Left lung (tissue), 14 donors: Measurements from ENCODE around the gene ADRA2A. TPM values are rescaled to one million over a fixed set of nuclear protein-coding genes. Genes with fewer than 3 reads are reported as not detected.
A peak's percentile ranks its signal among the peaks of the same experiment; 100 is the strongest.

Experiments
- ATAC-seq: fragments of 200-7000 bp; cut with Tn5 transposase; one replicate; pipeline ENCODE4 v1.9.1; 2020; ENCODE audit warnings: moderate library complexity
- DNase-seq, 4 donors: peaks; one replicate each; pipeline ENCODE4 v3.0.0-alpha.2; 2013 to 2020
- H3K27ac ChIP-seq, 2 donors: fragments of 200-600 bp; sonication (generic) in 1 of 2; one replicate each; pipeline versions ENCODE4 v1.5.0 to v1.8.0; 2020 to 2021
- H3K27me3 ChIP-seq, 2 donors: fragments of 200-600 bp; sonication (generic) in 1 of 2; one replicate each; pipeline versions ENCODE4 v1.5.0 to v1.8.0; 2020 to 2021
- H3K36me3 ChIP-seq, 2 donors: fragments of 200-600 bp; sonication (generic) in 1 of 2; one replicate each; pipeline versions ENCODE4 v1.5.0 to v1.8.0; 2020 to 2021
- H3K4me1 ChIP-seq, 2 donors: fragments of 200-600 bp; one replicate each; pipeline ENCODE4 v1.8.0; 2021
- H3K4me3 ChIP-seq, 2 donors: fragments of 200-600 bp; sonication (generic) in 1 of 2; one replicate each; pipeline versions ENCODE4 v1.5.0 to v1.8.0; 2020 to 2021; ENCODE audit warnings: mild to moderate bottlenecking in 1 of 2
- H3K9me3 ChIP-seq, 2 donors: fragments of 200-600 bp; sonication (generic) in 1 of 2; one replicate each; pipeline versions ENCODE4 v1.5.0 to v1.8.0; 2020 to 2021
- CTCF ChIP-seq, 2 donors: fragments of 200-600 bp; sonication (generic) in 1 of 2; IDR thresholded peaks; one replicate each; pipeline versions ENCODE4 v1.5.0 to v1.8.0; 2021; ENCODE audit warnings: antibody characterized with exemption in 2 of 2
- intact Hi-C, 2 donors: fragments of 100-400 bp; cut with DNase I; formaldehyde crosslinking; loops; one replicate each; pipeline versions ENCODE4 v1.11.2 to v1.14.2; 2022
- long read RNA-seq, 12 donors: library from polyadenylated mRNA in 2 of 12; unstranded in 2 of 12; transcript quantifications; one replicate each; pipeline ENCODE4 v2.0.0 and lab custom pipeline, GENCODE V29; 2019 to 2026
- polyA plus RNA-seq, 6 donors: library from polyadenylated mRNA; unstranded; fragments of 120-200 nt; gene quantifications; one replicate each; pipeline ENCODE4 v1.2.1, GENCODE V29; 2013; ENCODE audit not compliant: insufficient read length in 6 of 6
- total RNA-seq, 2 donors: library from RNA; stranded (reverse); fragmentation: NEBNext Ultra II Directional; extraction: Animal tissue kit (Norgen Biotek cat#: 25700); gene quantifications; one replicate each; pipeline ENCODE4 v1.2.1, GENCODE V29; 2021
- donor health status: DM: no; HTN: yes; CAD: no.
- donor health status: DM: no; HTN: no; CAD: no.

Gene ADRA2A
- total RNA-seq (1 to 10 TPM; 2.8 to 8.9 TPM), polyA plus RNA-seq (under 1 TPM; 0.15 to 0.61 (median 0.46) TPM)
- long read RNA-seq, donor 1, partial matches to known transcripts: 0 of 3 reads
- long read RNA-seq, donor 1, other reads (novel, unspliced or antisense): 0 of 3 reads
- long read RNA-seq, donor 2: 0 reads
- long read RNA-seq, donor 3: 0 reads
- long read RNA-seq, donor 4: 0 reads
- long read RNA-seq, donor 5: 0 reads
- long read RNA-seq, donor 6, partial matches to known transcripts: 0 of 2 reads
- long read RNA-seq, donor 6, other reads (novel, unspliced or antisense): 0 of 2 reads
- long read RNA-seq, donor 7: 0 reads
- long read RNA-seq, donor 8, partial matches to known transcripts: 0 of 1 reads
- long read RNA-seq, donor 8, other reads (novel, unspliced or antisense): 0 of 1 reads
- long read RNA-seq, donor 9: 0 reads
- long read RNA-seq, donor 10: 0 reads
- long read RNA-seq, donor 11, transcript ADRA2A-201 (1 exons, 3,745 nt): major isoform, 21 of 21 reads
- long read RNA-seq, donor 11, partial matches to known transcripts: 0 of 21 reads
- long read RNA-seq, donor 11, other reads (novel, unspliced or antisense): 0 of 21 reads
- long read RNA-seq, donor 12, partial matches to known transcripts: 0 of 1 reads
- long read RNA-seq, donor 12, other reads (novel, unspliced or antisense): 0 of 1 reads

GRCh38 chr10:111076682-111077478, at the start of gene ADRA2A:
ADRA2A (plus strand) TSS chr10:111077029; CDS start chr10:111077997, 968 bp downstream.
- Histone ChIP-seq H3K27me3 (peaks cover 55 to 82% of the 10 kb centered on the region in 2 donors), H3K4me1 (peaks cover 15 to 31% of the 10 kb centered on the region in 2 donors), H3K4me3 (peak within 1 kb of the TSS; percentile 25 to 41), H3K27ac (no peak within 1 kb of the TSS), H3K36me3 (no peaks in the 10 kb centered on the region), H3K9me3 (no peaks in the 10 kb centered on the region)
- intact Hi-C loops: no loop called here
- ATAC-seq (peak; percentile 71), DNase-seq (peak in 3 of 4 donors; percentile 38 to 80 (median 51))
- no peak for TF ChIP-seq CTCF (IDR thresholded peaks at IDR 0.05)

GRCh38 chr10:111030042-111030750, 46.6 kb upstream of the ADRA2A start:
- Histone ChIP-seq H3K27ac (no peak overlapping the region), H3K36me3 (peaks cover 0 to 4% of the 10 kb centered on the region in 2 donors), H3K9me3 (peaks cover 0 to 26% of the 10 kb centered on the region in 2 donors), H3K27me3 (no peaks in the 10 kb centered on the region), H3K4me3 (no peak overlapping the region), H3K4me1 (no peaks in the 10 kb centered on the region)
- intact Hi-C loops: no loop called here
- DNase-seq (no peak), ATAC-seq (no peak)
- no peak for TF ChIP-seq CTCF (IDR thresholded peaks at IDR 0.05)

- Histone ChIP-seq H3K27me3 (no peaks in the 10 kb centered on the region), H3K9me3 (peaks cover 0 to 36% of the 10 kb centered on the region in 2 donors), H3K4me3 (no peak overlapping the region), H3K4me1 (no peaks in the 10 kb centered on the region), H3K27ac (no peak overlapping the region), H3K36me3 (peaks cover 0 to 4% of the 10 kb centered on the region in 2 donors)
- intact Hi-C loops: no loop called here
- no peak for DNase-seq
- TF ChIP-seq CTCF (IDR thresholded peaks at IDR 0.05): no peak
- no peak for ATAC-seq
Observed at GRCh38 chr10:111034598-111035310, 42.1 kb upstream of the ADRA2A start.

GRCh38 chr10:111035542-111035941, 41.3 kb upstream of the ADRA2A start:
- H3K27me3 ChIP-seq: no peaks in the 10 kb centered on the region
- peaks cover 0 to 4% of the 10 kb centered on the region in 2 donors for H3K36me3 ChIP-seq
- ATAC-seq (no peak), DNase-seq (no peak)
- TF ChIP-seq CTCF (IDR thresholded peaks at IDR 0.05): no peak
- H3K9me3 ChIP-seq: peaks cover 0 to 41% of the 10 kb centered on the region in 2 donors
- H3K27ac ChIP-seq: no peak overlapping the region
- H3K4me3 ChIP-seq: no peak overlapping the region
- intact Hi-C loops: no loop called here
- no peaks in the 10 kb centered on the region for H3K4me1 ChIP-seq
